Mesenchymal stem cell (in vitro differentiated cells and primary cell): ENCODE results near the gene CTDSP1.

Experiments
- DNase-seq: peaks from one replicate; pipeline ENCODE4 v3.0.0-alpha.2; 2013
- H2AFZ ChIP-seq: one replicate; pipeline ENCODE4 v1.6.1; 2013; ENCODE audit warnings: low read depth, mild to moderate bottlenecking, control low read depth, inconsistent platforms, low read length, moderate library complexity
- H2AK5ac ChIP-seq: 2 replicates; pipeline ENCODE4 v1.6.1; 2013; ENCODE audit warnings: low read length, moderate library complexity, mild to moderate bottlenecking, inconsistent platforms; ENCODE audit not compliant: severe bottlenecking
- H2BK120ac ChIP-seq: one replicate; pipeline ENCODE4 v1.6.1; 2013; ENCODE audit warnings: low read depth, mild to moderate bottlenecking, inconsistent platforms, low read length, moderate library complexity
- H2BK12ac ChIP-seq, 2 experiments: one replicate each; pipeline ENCODE4 v1.6.1; 2013; ENCODE audit warnings: inconsistent platforms in 2 of 2, low read length in 2 of 2, mild to moderate bottlenecking in 2 of 2, moderate library complexity in 2 of 2, control low read depth in 1 of 2
- H2BK15ac ChIP-seq: one replicate; pipeline ENCODE4 v1.6.1; 2013; ENCODE audit warnings: mild to moderate bottlenecking, low read depth, inconsistent platforms; ENCODE audit not compliant: poor library complexity, severe bottlenecking
- H2BK5ac ChIP-seq: 2 replicates; pipeline ENCODE4 v1.6.1; 2013; ENCODE audit warnings: low read depth, mild to moderate bottlenecking, low read length, control low read depth, inconsistent platforms; ENCODE audit not compliant: poor library complexity, severe bottlenecking
- H3K14ac ChIP-seq, 2 experiments: one replicate each; pipeline ENCODE4 v1.6.1; 2013; ENCODE audit warnings: inconsistent platforms in 2 of 2, low read length in 2 of 2, control low read depth in 1 of 2, mild to moderate bottlenecking in 1 of 2, moderate library complexity in 1 of 2
- H3K18ac ChIP-seq, 2 experiments: one replicate each; pipeline ENCODE4 v1.6.1; 2013; ENCODE audit warnings: inconsistent platforms in 2 of 2, low read length in 2 of 2, control low read depth in 1 of 2, low read depth in 1 of 2, mild to moderate bottlenecking in 1 of 2
- H3K23ac ChIP-seq, 2 experiments: one replicate each; pipeline ENCODE4 v1.6.1; 2013; ENCODE audit warnings: inconsistent platforms in 2 of 2, low read length in 2 of 2, mild to moderate bottlenecking in 2 of 2, moderate library complexity in 2 of 2, control low read depth in 1 of 2
- H3K27ac ChIP-seq: 2 replicates; pipeline ENCODE4 v1.5.1; 2013; ENCODE audit warnings: mild to moderate bottlenecking, moderate library complexity, low read length, control low read depth, inconsistent platforms; ENCODE audit not compliant: poor library complexity, severe bottlenecking
- H3K27me3 ChIP-seq, 2 experiments: 2 replicates each; pipeline versions ENCODE4 v1.6.1 to v1.7.0; 2013; ENCODE audit warnings: low read length in 2 of 2, mild to moderate bottlenecking in 2 of 2, moderate library complexity in 2 of 2, control low read depth in 1 of 2, inconsistent platforms in 1 of 2; ENCODE audit not compliant: control insufficient read depth in 1 of 2, insufficient read depth in 1 of 2
- H3K36me3 ChIP-seq, 2 experiments: 2 replicates each; pipeline versions ENCODE4 v1.6.1 to v1.7.0; 2013; ENCODE audit warnings: low read length in 2 of 2, control low read depth in 1 of 2, inconsistent platforms in 1 of 2, low read depth in 1 of 2, mild to moderate bottlenecking in 1 of 2; ENCODE audit not compliant: insufficient read depth in 2 of 2, control insufficient read depth in 1 of 2
- H3K4ac ChIP-seq, 2 experiments: one replicate each; pipeline ENCODE4 v1.6.1; 2013; ENCODE audit warnings: inconsistent platforms in 2 of 2, low read length in 2 of 2, mild to moderate bottlenecking in 2 of 2, moderate library complexity in 2 of 2, control low read depth in 1 of 2, low read depth in 1 of 2
- H3K4me1 ChIP-seq: 2 replicates; pipeline ENCODE4 v1.6.1; 2013; ENCODE audit warnings: low read depth, low read length, control low read depth; ENCODE audit not compliant: control insufficient read depth, insufficient read depth
- H3K4me2 ChIP-seq: 2 replicates; pipeline ENCODE4 v1.6.1; 2013; ENCODE audit warnings: low read length, mild to moderate bottlenecking, inconsistent platforms; ENCODE audit not compliant: poor library complexity, severe bottlenecking
- H3K4me3 ChIP-seq, 2 experiments: 2 replicates each; pipeline versions ENCODE4 v1.5.1 to v1.7.0; 2013; ENCODE audit warnings: low read length in 2 of 2, mild to moderate bottlenecking in 2 of 2, control low read depth in 1 of 2, low read depth in 1 of 2; ENCODE audit not compliant: insufficient read depth in 1 of 2
- H3K79me1 ChIP-seq: replicated peaks from 2 replicates; pipeline ENCODE4 v1.6.1; 2013; ENCODE audit warnings: mild to moderate bottlenecking, control low read depth, low read length, inconsistent platforms; ENCODE audit not compliant: poor library complexity, severe bottlenecking
- H3K9ac ChIP-seq: 2 replicates; pipeline ENCODE4 v1.7.0; 2013; ENCODE audit warnings: mild to moderate bottlenecking, low read length, moderate library complexity
- H3K9me3 ChIP-seq: 2 replicates; pipeline ENCODE4 v1.7.0; 2013; ENCODE audit warnings: mild to moderate bottlenecking, low read length; ENCODE audit not compliant: control insufficient read depth
- H4K8ac ChIP-seq: one replicate; pipeline ENCODE4 v1.6.1; 2013; ENCODE audit warnings: inconsistent platforms, mild to moderate bottlenecking, low read length, moderate library complexity
- H4K91ac ChIP-seq: one replicate; pipeline ENCODE4 v1.6.1; 2013; ENCODE audit warnings: mild to moderate bottlenecking, low read length, inconsistent platforms
- WGBS: methylation state at CpG from one replicate; pipeline ENCODE4 v1.1.7; 2013; ENCODE audit warnings: mixed read lengths; 5-methylcytosine and 5-hydroxymethylcytosine counted together

Gene CTDSP1

DNA sequence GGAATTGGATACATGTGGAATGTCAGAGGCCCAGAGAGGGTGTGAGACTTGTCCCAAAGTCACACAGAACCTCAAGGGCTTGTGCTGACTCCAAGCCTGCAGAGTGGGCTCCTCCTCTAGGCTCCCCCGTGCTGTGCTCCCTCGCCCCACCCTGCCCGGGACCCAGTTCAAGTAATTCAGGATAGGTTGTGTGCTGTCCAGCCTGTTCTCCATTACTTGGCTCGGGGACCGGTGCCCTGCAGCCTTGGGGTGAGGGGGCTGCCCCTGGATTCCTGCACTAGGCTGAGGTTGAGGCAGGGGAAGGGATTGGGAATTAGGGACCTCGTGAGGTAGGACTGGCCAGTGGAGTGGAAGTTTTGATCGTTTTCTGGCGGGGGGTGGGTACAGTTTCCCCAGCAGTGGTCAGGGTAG, 2.8 kb downstream of the CTDSP1 start:
- no peaks in the 10 kb centered on the region for H3K9me3 ChIP-seq
- H2BK12ac ChIP-seq, result no peak overlapping the region
- no peak overlapping the region for H2BK5ac ChIP-seq
- no peak overlapping the region for H2AFZ ChIP-seq
- no peak overlapping the region for H4K91ac ChIP-seq
- WGBS, result 91% methylated on average over 8 of the region's 8 CpGs
- peaks cover 29 to 45% of the 10 kb centered on the region in 2 experiments for H3K36me3 ChIP-seq
- no peak overlapping the region for H2AK5ac ChIP-seq
- no peak overlapping the region for H3K9ac ChIP-seq
- no peak overlapping the region for H3K4ac ChIP-seq
- H4K8ac ChIP-seq, result no peak overlapping the region
- no peak overlapping the region for H3K4me3 ChIP-seq
- H3K14ac ChIP-seq, result no peak overlapping the region
- H2BK120ac ChIP-seq, result no peak overlapping the region
- no peak overlapping the region for H3K27ac ChIP-seq
- H3K18ac ChIP-seq, result no peak overlapping the region
- H3K27me3 ChIP-seq, result no peaks in the 10 kb centered on the region
- H3K23ac ChIP-seq, result no peak overlapping the region
- peak overlapping the region; percentile 13 for H2BK15ac ChIP-seq
- H3K4me2 ChIP-seq, result no peak overlapping the region
- H3K79me1 ChIP-seq, result peaks cover 24% of the 10 kb centered on the region
- H3K4me1 ChIP-seq, result peaks cover 53% of the 10 kb centered on the region
- DNase-seq, result no peak

DNA sequence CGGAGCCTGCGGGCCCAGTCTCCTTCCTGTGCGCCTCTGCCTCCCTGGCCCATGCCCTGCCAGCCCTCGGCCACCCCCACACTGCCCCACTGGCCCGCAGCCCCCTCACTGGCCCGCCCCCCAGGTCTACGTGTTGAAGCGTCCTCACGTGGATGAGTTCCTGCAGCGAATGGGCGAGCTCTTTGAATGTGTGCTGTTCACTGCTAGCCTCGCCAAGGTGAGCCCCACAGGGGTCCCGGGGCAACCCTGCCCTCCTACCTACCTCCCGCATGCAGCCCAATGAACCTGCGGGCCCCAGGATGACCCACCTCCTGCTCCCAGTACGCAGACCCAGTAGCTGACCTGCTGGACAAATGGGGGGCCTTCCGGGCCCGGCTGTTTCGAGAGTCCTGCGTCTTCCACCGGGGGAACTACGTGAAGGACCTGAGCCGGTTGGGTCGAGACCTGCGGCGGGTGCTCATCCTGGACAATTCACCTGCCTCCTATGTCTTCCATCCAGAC, 3.3 kb downstream of the CTDSP1 start:
- Histone ChIP-seq H3K4me1 (peaks cover 50% of the 10 kb centered on the region), H3K14ac (no peak overlapping the region), H2BK12ac (no peak overlapping the region), H3K23ac (peak overlapping the region in 1 of 2 experiments; percentile 36), H3K18ac (no peak overlapping the region), H3K4ac (no peak overlapping the region), H3K9me3 (no peaks in the 10 kb centered on the region), H4K8ac (no peak overlapping the region), H2BK5ac (no peak overlapping the region), H2BK120ac (no peak overlapping the region), H3K36me3 (peaks cover 29 to 45% of the 10 kb centered on the region in 2 experiments), H2AFZ (no peak overlapping the region), H3K27ac (no peak overlapping the region), H3K9ac (no peak overlapping the region), H3K4me3 (no peak overlapping the region), H4K91ac (no peak overlapping the region), H2AK5ac (no peak overlapping the region), H3K4me2 (no peak overlapping the region), H3K27me3 (no peaks in the 10 kb centered on the region), H3K79me1 (peaks cover 24% of the 10 kb centered on the region), H2BK15ac (peak overlapping the region; percentile 13)
- WGBS, result 97% methylated on average over 26 of the region's 26 CpGs
- DNase-seq, result no peak

DNA sequence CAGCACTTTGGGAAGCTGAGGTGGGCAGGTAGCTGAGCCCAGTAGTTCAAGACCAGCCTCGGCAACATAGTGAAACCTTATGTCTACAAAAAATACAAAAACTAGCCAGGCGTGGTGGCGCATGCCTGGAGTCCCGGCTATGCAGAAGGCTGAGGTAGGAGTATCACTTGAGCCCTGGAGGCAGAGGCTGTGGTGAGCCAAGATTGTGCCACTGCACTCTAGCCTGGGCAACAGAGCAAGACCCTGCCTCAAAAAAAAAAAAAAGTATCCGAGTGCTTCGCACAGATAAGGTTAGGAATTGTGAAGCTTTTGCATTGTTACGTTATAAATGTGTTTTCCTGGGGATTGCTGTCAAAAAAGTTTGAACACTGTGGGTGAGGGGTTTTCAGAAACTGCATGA, 4.1 kb downstream of the CTDSP1 start:
- WGBS, result 89% methylated on average over 6 of the region's 7 CpGs
- Histone ChIP-seq H3K23ac (no peak overlapping the region), H3K4me3 (no peak overlapping the region), H2BK15ac (no peak overlapping the region), H2BK120ac (no peak overlapping the region), H2AK5ac (no peak overlapping the region), H3K9ac (no peak overlapping the region), H2BK5ac (no peak overlapping the region), H2AFZ (no peak overlapping the region), H3K27ac (no peak overlapping the region), H3K4ac (no peak overlapping the region), H4K8ac (no peak overlapping the region), H3K27me3 (no peaks in the 10 kb centered on the region), H3K18ac (no peak overlapping the region), H2BK12ac (no peak overlapping the region), H3K36me3 (peaks cover 29 to 45% of the 10 kb centered on the region in 2 experiments), H4K91ac (no peak overlapping the region), H3K9me3 (no peaks in the 10 kb centered on the region), H3K4me1 (peaks cover 43% of the 10 kb centered on the region), H3K14ac (no peak overlapping the region), H3K79me1 (peaks cover 24% of the 10 kb centered on the region), H3K4me2 (no peak overlapping the region)
- DNase-seq, result no peak

GRCh38 chr2:218404351-218405085, 4.8 kb downstream of the CTDSP1 start:
- no peak overlapping the region for H3K14ac ChIP-seq
- no peak overlapping the region for H2BK120ac ChIP-seq
- no peak overlapping the region for H2AFZ ChIP-seq
- peak overlapping the region; percentile 77 for H3K9ac ChIP-seq
- H3K36me3 ChIP-seq, result peaks cover 29 to 45% of the 10 kb centered on the region in 2 experiments
- H3K4me1 ChIP-seq, result peaks cover 38% of the 10 kb centered on the region
- no peak overlapping the region for H3K4me2 ChIP-seq
- H3K4me3 ChIP-seq, result no peak overlapping the region
- no peaks in the 10 kb centered on the region for H3K27me3 ChIP-seq
- H2BK5ac ChIP-seq, result no peak overlapping the region
- no peak overlapping the region for H4K91ac ChIP-seq
- peak overlapping the region in 1 of 2 experiments; percentile 3 for H3K23ac ChIP-seq
- no peak overlapping the region for H3K4ac ChIP-seq
- H4K8ac ChIP-seq, result no peak overlapping the region
- H2AK5ac ChIP-seq, result no peak overlapping the region
- no peak overlapping the region for H3K18ac ChIP-seq
- no peak overlapping the region for H3K27ac ChIP-seq
- H3K79me1 ChIP-seq, result peaks cover 24% of the 10 kb centered on the region
- peak overlapping the region; percentile 39 for H2BK15ac ChIP-seq
- peak overlapping the region in 1 of 2 experiments; percentile 40 for H2BK12ac ChIP-seq
- no peaks in the 10 kb centered on the region for H3K9me3 ChIP-seq
- DNase-seq, result peak; percentile 29
- WGBS, result 87% methylated on average over 15 of the region's 16 CpGs
